ENCODE measurements around the gene PKP2.
A peak's percentile ranks its signal among the peaks of the same experiment; 100 is the strongest.

PKP2 gene

DNA sequence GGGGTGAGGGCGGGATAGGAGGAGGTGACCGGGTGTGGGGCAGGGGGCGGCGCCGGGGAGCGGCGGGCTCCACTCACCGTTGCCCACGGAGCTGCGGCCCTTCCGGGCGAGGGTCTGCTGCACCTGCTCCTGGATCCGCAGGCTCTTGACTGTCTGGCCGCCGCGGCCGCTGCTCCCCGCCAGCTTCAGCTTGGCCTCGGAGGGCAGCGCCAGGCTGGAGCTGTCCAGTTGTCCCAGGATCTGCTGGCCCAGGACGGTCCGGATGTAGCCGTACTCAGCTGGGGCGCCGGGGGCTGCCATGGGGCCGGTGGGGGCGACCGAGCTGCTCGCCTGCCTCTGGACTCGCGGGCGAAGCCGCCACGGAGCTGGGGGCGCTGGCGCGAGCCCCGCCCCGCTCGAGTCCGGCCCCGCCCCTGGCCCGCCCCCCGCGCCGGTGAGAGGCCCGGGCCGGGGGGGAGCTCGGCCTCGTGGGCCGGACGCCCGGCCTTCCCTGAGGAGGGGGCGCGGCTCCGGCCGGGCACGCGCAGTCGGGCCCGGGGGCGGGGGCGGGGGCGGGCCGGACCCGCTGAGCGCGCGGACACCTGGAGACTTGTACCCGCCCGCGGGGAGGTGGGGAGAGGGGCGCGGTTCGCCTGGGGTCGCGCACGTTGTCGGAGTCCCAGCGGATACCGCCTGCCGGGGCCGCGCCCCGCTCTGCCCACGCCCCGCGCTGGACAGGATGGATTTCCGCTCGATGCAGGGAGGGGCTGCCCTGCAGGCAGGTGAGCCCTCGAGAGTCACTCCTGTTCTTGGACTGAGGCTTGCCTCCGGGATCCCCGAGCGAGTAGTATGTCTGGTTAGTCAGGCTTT is at the start of gene PKP2:
Gene PKP2, minus strand, starts transcription at position 346 of the 849 bp plus-strand sequence. Its CDS starts 46 bp downstream, at position 300.
- DNase-seq, result peak; percentile 96

DNA sequence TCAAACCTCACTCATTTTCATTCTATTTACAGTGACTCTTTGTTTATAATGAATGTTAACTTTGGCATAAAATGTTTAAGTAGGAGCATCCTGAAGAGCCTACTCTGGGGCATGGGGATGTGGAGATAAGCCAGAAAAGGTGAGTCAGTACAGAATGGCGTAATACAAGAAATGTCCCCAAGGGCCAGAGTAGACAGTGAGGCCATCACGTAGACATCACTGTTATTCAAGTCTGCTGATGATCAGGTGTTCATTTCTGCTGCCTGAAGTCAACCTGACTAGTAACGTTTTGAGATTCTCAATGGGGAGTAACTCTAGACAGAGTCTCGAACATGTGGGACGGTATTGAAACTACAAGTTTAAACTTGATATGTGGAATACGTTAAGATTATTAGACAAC is 47.6 kb upstream of the PKP2 start:
- no peak for DNase-seq

DNA sequence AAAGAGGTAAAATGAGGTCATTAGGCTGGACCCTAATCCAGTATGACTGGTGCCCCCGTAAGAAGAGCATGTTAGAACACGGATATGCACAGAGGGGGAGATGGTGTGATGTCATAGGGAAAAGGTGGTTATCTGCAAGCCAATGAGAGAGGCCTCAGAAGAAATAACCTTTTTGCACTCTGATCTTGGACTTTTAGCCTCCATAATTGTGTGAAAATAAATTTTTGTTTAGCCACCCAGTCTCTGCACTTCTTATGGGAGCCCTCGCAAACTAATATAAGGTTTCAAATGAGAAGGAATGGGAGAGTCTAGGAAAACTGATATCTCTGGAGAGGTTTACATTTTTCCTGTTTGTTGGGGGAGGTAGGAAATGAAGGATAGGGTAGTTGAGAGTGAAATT is 43.2 kb upstream of the PKP2 start:
- no peak for DNase-seq

DNA sequence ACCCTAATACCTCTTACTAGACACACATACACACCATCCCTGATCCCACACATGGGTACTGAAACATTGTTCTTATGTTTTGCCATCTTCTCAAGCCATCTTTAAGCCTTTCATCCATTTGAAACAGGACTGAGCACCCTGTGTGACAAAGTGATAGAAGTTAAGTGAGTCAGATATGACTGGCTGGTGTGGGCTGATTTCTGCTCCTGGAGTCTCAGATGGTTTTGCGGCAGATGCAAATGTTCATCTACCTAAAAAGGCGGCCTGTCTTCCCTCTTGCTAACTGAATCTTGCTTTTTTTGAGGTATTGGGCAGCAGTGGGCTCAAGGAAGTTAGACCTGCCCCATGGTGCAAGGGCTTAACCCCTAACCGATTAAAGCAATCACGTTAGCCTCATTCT is 30.4 kb upstream of the PKP2 start:
- no peak for DNase-seq

DNA sequence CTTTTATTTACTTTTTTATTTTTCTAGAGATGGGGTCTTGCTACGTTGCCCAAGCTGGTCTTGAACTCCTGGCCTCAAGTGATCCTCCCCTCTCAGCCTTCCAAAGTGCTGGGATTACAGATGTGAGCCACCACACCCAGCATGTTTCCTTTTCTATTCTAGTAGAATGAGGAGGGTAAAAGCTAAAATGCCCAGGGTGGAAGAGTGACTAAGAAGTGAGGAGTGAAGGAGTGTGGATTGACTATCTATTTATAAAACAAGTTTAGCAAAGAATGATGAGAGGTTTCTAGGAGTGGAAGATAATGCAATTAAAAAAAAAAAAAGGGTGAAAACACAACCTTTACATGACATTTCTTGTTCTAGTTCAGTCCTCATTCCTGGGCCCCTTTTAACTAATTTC is 29.8 kb upstream of the PKP2 start:
- no peak for DNase-seq

DNA sequence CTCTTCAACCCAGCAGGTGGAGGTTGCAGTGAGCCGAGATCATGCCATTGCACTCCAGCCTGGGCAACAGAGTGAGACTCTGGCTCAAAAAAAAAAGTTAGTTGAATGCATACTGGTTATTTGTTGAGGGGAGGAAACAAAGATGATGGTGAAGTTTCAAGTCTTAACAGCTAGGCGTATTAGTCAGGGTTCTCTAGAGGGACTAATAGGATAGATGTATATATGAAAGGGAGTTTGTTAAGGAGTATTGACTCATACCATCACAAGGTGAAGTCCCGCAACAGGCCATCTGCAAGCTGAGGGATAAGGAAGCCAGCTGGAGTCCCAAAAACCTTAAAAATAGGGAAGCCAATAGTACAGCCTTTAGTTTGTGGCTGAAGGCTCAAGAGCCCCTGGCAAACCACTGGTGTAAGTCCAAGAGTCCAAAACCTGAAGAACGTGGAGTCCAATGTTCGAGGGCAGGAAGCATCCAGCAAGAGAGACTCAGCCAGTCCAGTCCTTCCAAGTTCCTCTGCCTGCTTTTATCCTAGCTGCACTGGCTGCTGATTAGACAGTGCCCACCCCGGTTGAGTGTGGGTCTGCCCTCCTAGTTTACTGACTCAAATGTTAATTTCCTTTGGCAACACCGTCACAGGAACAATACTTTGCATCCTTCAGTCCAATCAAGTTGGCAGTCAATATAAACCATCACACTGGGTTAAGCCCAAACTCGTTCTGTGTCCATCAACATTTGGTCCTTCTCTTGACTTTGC is 26.1 kb upstream of the PKP2 start:
- no peak for DNase-seq

DNA sequence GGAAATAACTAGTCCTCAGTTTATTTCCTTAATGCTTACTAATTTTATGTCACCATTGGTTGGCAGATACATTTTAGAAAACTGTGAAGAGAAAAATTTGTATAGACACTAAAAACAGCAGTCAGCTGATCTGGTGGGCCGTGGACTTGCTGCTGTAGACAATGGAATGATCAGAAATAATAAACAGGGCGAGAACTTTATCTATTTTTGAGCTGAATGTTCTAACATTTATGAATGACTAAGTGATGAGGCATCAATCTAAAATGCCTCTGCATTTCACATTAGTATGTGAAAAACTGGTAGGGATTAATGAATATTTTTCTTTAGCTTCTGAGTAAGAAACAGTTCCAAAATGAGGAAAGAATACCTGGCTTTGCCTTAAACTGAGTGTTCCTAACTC is 24.8 kb upstream of the PKP2 start:
- DNase-seq, result no peak

DNA sequence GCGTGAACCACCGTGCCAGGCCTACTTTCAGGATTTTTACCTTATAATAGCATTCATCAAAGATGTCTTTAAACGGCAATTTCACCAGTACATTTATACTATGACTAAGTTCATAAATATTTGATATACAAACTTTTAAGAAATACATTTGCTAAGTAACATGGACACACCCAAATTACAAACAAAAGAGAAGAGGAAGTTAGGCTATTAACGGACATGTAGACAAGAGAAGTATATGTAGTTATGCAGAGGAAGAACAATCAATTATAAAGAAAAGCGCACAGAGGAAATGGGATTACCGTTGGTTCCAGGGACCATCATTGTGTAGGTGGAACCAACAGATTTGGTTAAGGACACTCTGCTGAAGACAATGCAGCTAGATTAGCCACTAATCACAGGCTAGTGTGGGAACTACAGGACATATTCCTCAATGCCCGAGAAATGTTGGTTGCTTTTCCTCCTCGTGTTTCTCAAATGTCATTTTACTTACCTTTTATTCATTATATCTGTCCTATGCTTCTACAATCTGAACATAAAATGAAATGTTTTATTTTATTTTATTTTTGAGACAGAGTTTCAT is 24.0 kb upstream of the PKP2 start:
- no peak for DNase-seq

DNA sequence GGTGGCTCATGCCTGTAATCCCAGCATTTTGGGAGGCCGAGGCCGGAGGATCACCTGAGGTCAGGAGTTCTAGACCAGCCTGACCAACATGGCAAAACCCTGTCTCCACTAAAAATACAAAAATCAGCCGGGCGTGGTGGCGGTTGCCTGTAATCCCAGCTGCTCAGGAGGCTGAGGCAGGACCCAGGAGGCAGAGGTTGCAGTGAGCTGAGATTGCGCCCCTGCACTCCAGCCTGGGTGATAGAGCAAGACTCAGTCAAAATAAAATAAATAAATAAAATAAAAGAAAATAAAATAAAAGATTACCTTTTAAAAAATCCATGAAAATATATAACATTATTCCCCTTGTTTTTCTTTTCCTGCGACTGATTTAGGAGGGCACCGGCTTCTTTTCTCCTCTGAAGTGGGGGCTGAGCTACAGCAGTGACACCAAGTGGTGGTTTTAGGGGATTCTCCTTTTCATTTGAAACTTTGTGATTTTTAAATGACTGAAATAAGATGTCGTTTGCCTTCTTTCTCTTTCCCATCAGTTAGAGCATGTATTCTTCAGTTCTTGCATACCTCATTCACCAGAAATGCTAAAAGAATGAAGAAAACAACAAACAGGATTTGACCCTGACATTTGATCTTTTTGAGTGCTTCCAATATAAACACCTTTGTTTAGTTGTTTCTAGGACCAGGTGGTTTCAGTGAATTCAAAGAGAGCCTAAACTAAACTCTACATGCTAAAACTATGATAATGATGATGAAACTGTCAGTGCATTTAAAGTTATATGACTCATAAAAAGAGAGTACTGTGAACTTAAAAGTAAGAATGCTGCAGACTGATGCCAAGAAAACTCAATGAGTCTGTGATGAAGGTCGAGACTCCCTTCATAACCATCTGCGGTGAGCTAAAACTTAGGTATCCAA is 22.6 kb upstream of the PKP2 start:
- peak; percentile 23 for DNase-seq

DNA sequence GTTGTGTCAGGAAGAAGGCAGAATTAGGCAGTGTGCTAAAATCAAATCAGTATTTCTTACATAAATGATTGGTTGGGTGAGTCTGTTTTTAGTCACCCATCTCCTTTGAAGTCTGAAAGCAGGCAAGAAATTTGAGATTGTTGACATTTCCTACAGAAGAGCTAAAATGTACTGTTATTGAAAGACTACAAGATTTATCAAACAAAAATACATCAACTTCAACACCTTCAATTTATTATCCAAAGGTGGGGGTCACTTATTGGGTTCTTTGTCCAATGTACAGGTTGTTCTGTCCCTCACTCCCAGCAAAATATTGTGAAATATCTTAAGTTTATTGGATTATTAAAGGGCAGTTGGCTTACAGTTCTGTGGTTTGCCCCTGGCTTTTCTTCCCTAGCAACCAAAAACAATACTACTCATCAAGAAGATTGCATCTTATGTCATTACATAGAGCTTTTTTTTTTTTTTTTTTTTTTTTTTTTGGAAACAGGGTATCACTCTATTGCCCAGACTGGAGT is 20.6 kb upstream of the PKP2 start:
- no peak for DNase-seq

DNA sequence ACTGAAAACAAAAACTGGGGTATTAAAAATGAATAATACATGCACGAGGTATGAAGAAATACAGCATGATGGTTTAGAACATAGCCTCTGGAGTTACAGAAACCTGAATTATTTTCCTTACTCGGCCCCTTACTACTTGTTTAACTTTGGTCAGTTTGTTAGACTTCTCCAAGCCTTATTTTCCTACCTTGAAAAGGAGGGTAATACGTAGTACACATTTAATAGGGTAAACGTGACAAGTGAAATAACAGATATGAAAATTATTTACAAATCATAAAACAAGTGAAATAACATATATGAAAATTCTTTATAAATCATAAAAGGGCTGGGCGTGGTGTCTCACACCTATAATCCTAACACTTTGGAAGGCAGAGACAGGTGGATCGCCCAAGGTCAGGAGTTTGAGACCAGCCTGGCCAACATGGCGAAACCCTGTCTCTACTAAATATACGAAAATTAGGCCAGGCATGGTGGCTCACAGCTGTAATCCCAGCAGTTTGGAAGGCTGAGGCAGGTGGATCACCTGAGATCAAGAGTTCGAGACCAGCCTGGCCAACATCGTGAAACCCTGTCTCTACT is 11.4 kb upstream of the PKP2 start:
- DNase-seq, result no peak

DNA sequence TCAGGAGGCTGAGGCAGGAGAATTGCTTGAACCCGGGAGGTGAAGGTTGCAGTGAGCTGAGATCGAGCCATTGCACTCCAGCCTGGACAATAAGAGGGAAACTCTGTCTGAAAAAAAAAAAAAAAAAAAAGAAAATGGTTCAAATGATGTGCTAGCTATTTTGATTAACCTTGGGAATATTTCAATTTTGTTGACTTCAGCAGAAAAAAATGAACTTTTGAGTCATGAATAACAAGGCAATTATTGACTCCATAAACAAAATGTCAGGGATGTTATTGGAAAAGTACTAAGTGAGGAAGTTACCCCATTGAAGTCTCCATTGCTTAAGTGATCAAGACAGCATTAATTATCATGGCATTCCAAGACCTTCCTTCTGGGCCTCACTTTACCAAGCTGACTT is 10.6 kb upstream of the PKP2 start:
- no peak for DNase-seq

DNA sequence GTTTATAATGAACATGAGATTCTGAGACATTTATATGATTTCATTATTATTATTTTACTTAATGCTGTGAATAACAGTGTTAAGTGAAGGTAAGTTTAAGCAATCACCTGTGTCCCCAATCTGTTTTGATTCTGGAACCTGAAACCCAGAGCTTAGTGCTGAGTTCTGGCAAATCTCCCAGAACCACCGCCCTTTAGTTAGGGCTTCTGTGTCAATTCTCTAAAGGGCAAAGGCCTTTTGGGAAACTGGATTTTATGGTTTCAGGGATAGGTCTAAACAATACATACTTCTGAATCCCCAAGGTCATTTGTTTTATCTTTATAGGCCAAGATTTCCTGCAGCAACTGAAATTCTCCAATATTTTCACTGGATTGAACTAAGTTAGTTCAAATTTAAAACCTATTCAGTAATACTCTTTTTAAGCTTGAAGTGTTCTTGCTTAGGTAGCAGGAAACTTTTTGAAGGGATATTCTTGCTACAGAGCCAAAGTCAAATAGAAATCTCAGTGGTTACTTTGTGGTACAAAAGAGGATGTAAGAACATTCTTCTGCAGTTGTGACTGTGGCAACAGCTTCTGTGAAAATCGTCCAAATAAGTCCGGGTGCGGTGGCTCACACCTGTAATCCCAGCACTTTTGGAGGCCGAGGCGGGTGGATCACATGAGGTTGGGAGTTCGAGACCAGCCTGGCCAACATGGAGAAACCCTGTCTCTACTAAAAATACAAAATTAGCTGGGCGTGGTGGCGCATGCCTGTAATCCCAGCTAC is 10.0 kb upstream of the PKP2 start:
- no peak for DNase-seq

DNA sequence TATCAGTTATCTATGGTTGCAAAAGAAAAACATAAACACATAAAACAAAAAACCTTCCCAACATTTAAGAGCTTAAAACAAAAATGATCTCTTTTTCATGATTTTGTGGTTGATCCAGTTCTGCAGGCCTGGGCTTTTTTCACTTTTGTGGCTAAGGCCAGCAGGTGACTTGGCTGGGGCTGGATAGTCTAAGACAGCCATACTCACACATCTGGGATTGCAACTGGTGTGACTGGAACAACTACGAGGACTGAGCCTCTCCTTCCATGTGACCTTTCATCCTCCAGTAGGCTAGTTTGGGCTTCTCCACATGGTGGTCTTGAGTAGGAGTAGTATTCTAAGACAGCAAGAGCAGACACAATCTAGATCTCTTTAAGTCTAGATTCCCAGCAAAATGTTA is 7.2 kb upstream of the PKP2 start:
- DNase-seq, result no peak

DNA sequence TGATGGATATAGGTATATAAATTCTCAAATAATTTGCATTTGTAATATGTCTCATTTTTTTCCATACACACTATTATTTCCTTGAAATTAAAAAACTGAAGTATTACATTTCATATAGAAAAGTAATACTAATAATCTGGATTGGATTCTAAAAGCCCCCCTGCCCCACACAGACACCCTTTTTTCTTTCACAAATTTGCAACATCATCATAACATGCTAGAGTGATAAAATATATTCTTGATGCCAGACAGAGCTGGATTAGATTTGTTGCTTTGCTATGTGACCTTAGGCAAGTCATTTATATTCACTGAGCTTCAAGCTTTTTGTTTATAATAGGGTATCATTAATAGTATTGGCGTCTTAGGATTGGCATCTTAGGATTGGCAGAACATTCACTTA is 6.7 kb upstream of the PKP2 start:
- no peak for DNase-seq

DNA sequence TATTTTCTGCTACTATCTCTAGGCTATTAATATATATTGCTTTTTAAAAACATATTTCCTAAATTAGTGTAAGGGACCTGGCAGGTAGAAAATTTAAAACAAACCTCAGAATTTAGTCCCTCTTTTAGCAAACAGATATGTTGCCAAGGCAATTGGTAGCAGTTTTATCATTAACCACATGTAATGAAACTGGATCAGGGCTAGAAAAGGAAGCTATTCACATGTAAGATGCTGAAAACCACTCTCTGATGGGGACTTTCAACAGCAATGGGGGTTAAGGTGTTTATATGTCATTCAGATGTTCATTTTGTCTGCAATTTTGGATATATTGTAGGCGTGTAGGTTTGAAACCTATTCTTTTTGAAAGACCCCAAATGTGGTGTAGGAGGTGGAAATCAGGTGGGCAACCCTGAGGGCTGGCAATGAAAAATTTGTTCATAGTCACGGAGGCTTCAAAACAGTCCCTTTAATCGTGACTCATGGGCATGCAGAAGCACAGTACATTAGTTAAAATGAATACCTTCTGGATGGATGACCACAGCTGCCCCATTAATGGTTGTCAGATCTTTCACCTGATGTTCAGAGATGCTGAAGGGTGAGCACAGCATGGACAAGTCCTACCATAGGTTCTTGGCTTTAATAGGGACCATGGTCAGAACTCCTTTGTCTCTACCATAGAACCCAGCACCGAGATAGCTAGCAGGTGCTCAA is 5.9 kb upstream of the PKP2 start:
- DNase-seq, result no peak

DNA sequence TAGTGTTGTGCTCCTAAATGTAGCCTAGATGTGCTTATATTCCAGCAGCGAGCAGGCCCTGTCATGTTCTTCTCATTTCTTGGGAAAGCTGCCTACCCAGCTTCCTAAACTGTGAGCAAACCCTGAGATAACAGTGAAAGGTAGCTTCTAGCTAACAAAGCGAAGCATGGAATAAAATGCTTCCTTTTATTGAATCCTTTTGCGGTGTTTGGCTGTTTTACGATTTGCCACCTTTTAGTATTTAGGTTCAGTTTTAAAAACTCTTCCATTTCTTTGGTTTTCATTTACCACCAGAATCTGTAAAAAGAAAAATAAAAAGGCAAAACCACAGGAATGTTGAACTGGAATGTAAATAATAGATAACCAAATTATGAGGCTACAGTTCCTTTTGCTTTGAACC is 5.0 kb upstream of the PKP2 start:
- DNase-seq, result no peak

DNA sequence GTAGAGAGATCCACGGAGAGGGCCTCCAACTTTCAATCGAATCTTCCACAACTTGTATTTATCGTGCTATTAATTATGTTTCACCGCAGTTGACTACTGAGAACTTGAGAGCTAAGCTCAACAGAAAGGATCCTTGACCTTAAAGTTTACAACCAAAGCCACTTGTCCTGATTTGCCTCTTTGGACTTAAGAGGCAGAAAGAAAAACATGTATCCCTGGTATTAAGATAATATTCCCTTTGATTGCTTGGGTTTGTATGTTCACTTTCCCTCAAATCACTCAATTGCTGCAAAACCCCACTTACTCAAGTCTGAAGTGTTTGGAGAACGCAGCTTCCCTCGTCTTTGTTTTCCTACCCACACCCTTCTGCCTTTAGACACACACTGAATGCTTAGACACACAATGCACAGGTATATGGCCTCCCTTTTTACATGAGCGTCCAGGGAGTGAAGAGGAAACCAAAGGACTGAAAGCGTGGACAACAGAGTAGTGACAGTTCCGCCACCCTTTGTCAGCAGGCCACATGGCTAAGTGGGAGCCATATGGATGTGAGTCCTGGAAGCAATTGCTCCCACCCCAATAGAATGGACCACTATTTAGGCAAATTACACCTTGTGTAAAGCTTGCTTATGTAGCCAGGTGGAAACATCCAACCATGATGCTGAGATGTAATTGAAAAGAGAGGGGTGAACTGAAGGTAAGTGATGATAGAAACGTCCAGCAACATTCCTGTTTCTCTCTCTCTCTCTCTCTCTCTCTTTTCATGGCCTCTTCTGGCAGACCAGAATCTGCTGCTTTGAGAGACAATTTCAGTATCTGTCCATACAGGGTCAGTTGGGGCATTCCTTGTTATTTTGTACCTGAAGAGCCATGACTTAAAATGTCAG is 1.4 kb upstream of the PKP2 start:
- DNase-seq, result peak; percentile 38

DNA sequence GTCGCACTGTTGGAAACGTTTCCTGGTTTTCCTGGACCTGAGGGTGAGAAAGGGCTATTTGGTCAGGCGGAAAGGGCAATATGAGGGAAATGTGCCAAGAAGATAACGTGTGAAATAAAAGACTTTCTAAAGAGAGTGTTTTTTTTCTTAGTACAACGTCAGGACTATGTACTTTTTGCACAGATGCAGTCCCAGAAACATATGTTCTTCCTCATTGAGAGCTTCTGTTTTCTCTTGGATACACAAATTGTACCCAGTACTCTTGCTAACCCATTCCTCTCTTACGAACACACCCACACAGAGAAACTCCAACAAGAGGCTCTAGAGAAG is 669 bp upstream of the PKP2 start:
- DNase-seq, result no peak

Measured in NCI-H774 (cell line).